ENCODE results near the gene OR2V2.
A peak's percentile ranks its signal among the peaks of the same experiment; 100 is the strongest.

Gene OR2V2

GRCh38 chr5:181190711-181191525 is 43.5 kb downstream of the OR2V2 start:
- no peak for DNase-seq (ENCODE audit: low spot score)

DNA sequence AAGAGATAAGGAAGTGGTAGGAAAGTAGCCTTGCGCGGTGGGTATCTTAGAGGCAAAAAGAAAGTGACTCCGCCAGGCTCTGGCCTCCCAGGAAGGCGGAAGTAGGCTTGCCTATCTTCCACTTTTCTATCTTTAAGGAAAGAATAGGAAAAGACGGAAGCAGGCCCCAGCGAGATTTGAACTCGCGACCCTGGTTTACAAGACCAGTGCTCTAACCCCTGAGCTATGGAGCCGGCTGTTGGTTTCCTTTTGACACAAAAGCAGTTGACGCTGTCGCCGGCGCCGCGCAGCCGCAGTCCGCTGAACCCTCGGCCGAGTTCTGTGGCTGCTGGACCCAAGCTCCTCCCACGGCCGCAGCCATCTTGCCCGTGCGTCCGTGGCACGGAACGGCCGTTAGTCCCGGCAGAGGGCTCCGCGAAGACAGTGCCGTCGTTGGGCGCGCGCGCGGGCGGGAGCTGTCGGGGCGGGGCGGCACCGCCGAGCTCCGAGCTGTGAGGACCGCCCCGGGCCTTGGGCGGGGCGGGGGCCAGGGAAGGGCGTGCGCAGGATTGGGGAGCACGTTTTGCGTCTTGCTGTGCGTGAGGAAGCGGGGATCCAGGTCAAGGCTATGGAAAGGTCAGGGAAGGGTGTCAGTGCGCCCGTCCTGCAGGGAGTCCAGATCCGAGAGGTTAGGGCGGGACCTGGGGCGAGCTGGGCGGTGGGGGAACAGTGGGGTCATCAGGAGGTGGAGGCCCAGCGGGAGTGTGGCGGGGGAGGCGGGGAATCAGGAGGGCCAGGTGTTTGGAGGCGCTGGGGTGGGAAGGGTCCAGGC is 44.3 kb downstream of the OR2V2 start:
- peak; percentile 85 for DNase-seq (ENCODE audit: low spot score)

DNA sequence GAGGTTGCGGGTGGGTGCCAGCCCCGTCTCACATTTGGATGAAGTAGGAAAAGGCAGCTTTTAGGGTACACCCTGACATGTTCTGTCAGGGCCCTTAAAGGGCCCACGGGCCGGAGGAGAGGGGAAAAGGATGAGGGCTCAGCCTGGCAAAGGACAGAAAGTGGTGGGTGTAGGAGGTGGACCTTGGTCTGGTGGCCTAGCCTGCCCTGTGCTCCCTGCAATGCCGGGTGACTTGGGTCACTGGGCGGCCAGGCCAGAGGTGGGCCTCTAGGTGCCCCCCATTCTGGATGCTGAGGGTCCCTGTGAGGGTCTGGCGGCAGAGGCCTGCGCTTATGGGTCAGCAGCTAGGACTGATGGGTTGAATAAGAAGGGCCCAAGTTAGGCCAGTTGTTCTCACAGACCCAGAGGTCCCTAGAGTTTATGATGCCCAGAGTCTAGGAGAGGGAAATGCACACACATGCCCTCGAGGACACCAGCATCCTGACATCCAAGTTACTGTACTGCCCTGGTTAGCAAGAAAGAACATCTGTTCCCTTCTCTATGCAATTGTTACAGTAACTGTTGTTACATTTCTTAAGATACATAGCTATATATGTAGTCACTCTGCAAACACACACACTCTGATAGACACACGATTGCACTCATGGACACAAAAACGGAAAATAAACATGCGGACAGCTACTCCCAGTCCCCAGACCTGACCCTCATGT is 45.1 kb downstream of the OR2V2 start:
- no peak for DNase-seq (ENCODE audit: low spot score)

GRCh38 chr5:181193656-181194055 is 46.3 kb downstream of the OR2V2 start:
- DNase-seq (ENCODE audit: low spot score) = no peak

DNA sequence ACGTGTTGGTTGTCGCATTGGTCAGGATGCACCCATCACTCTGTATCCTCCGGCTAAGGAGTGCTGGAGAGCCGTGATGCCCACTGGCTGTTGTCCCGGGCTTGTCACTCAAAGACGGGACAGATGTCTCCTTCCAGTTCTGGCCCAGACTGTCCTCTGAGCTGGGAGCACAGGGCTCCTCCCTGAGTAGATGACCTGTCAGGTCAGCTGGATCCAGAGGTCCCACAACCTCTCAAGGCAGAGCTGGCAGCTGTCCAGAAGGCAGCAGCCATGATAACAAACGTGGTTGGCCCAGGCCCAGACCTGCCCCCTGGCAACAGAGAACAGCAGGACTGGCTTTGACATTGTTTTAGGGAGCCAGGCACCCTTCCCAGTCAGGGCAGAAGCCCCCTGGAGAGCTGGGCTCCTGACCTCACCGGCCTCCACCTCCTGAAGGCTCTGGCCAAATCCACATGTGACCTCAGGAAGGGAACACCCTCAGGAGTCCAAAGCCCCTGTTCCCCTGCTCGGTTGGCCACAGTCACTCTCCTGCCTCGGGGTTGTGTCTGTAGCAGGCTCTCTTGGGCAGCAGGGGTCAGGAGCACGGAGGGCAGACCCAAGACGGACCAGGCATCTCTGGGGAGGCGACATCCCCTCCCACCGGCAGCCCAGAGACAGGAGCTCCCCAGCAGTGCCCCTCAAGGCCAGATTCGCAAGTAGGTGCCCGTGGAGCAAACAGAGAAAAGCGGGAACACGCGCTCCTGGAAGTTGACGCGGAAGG is 47.3 kb downstream of the OR2V2 start:
- DNase-seq (ENCODE audit: low spot score) = no peak

DNA sequence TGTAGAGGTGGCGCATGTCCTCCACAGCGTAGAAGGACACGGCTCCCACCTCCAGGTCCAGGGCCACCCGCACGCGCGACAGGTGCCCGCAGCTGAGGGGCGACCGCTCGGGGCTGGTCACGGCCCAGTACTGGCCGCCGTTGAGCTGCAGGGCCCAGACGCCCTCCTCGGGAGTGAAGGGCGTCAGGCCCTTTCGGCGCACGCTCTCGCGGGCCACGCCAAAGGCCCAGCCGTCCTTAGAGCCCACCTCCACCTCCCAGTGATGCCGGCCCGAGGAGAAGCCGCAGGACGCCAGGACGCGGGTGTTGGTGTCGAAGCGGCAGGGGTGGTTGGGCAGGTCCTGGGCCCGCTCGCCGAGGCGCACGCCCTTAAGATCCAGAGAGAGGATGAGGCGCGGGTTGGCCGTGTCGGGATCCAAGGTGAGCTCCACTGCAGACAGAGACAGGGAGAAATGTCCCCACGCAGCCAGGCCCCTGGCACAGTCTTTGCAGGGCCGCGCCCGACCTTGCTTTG is 47.9 kb downstream of the OR2V2 start:
- no peak for DNase-seq (ENCODE audit: low spot score)

DNA sequence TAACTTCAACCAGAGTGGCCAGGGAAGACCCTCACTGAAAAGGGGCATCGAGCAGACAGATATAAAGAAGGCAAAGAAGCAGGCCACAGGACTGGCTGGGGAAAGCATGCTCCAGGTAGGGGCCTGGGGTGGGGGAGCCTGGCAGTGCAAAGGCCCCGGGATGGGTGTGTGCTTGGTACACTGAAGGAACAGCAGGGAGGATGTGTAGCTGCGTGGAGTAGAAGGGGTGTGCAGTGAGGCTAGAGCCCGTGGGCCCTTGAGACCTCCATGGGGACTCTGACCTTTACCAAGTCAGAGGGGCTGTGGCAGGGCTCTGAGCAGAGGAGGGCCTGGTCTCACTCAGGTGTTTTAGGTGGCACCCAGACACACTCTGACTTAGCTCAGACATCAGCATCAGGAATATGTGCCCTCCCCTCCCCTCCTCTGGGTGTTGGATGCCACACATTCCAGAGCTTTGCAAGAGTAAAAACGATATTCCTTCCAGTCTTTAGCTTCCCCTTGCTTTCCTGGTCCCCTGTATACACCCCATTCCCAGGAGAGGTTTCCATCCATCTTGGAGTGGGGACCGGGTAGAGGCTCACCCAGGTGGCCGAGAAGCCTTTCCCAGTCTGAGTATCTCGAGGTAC is 50.1 kb downstream of the OR2V2 start:
- no peak for DNase-seq (ENCODE audit: low spot score)

DNA sequence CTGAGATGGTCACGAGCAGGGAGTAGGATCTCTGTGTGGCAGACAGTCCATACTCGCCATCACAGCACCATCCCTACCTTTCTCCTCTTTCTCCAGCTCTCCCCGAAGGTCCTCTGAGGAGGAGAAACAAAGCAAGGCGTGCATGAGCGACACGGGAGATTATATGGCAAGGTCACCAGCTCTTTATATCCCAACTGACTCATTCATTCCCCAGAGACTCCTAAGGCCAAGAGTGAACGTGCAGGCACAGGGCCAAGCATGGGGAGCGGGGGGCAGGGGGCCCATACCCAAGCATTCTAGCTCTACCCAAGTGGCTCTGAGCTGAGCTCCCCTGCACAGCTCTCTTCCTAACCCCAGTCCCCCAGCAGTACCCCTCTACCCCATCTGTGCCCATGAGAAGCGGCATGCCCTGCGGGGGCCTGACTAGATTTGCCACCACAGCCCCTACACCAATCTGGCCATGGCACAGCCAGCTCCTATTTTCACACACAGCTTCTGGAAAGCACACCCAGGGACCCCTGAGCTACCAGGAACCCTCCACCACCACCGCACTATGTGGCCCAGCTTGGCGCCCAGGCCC is 50.8 kb downstream of the OR2V2 start:
- DNase-seq (ENCODE audit: low spot score) = no peak

DNA sequence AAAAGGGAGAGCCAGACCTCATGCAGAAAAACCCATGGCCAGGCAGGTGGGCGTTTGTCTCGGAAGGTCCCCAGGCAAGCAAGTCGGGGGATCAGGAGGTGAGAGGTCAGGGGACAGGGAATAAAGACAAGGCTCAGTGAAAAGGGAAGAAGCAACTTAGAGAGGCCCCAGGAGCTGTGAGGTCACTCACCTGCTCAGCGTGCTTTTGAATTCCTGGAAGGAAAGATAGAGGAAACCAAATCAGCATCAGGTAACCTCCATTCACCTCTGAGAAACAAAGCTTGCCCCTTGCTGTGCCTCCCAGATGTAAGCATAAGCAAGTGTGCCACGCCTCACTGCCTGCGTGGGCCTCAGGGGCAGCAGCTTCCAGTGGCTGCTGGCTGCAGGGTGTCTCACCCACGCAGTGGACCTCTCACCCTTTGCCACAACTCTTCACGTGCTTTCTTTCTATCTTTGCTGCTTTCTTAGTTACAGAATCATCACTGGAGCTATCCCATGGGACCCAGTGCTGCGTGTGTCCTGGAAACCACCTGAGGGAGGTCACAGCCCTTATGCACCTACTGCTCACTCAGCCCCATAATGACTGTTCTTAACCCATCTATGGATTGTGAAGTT is 51.6 kb downstream of the OR2V2 start:
- DNase-seq (ENCODE audit: low spot score) = no peak

DNA sequence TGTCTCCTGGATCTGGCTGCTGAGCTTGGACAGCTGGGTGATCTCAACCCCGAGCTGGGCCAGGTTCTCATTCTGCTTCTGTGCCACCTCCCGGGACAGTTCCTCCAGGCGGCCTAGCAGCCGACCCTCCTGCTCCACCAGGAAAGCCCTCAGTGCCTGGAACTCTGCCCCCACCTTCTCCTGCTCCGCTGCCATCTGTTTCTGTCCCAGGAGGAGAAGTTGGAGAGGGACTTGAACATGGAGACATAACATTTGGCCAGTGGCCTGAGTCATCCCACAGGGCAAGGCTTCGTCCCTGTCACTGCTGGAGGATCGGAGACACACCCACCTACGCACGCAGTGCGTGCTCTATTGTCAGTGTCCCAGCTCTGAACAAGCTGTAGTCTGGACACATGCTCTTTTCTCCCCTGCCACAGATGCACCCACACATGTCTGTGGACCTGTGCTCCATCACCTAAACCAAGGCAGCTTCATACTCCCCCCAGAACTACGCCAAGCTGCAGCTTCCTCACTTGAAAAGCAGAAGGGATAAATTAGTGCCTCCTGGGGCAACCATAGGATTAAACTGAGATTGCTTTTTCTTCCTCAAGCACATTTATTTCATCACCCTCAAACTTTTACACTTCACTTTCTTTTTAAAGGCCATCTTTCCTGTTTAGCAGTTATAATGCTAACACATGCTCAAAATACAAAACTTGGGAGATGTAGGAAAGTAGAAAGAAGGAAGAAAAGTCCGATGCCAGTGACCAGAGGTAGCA is 52.7 kb downstream of the OR2V2 start:
- DNase-seq (ENCODE audit: low spot score) = no peak

- no peak for DNase-seq (ENCODE audit: low spot score)
Observed at GRCh38 chr5:181200816-181201215, 53.4 kb downstream of the OR2V2 start.

DNA sequence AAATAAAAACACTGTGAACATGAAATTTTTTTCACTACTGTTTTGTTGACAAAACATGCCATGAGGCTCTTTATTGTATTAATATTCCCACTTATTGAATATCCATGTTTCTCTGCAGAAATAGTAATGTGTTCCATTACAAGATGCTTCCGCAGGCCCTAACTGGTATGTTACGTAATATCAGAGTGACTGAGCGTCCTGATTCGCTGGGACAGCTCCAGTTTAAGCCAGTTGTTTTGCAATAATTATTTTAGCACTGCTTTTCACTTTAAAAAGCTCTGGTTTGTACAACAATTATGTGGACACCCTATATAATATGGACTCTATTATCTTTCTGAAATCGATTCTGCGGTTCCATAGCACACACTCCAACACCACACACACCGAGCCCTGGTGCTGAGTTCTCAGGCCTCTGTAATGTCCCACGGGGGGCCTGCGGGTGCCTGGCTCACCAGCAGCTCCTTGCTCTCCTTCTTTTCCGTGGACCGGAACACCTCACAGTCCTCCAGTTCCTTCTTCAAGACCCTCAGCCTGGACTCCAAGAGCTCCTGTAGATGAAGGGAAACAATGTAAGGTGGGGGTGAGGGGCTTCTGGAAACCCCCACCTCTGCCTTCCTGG is 55.8 kb downstream of the OR2V2 start:
- no peak for DNase-seq (ENCODE audit: low spot score)

- no peak for DNase-seq (ENCODE audit: low spot score)
Observed at GRCh38 chr5:181203777-181204112, 56.4 kb downstream of the OR2V2 start.

DNA sequence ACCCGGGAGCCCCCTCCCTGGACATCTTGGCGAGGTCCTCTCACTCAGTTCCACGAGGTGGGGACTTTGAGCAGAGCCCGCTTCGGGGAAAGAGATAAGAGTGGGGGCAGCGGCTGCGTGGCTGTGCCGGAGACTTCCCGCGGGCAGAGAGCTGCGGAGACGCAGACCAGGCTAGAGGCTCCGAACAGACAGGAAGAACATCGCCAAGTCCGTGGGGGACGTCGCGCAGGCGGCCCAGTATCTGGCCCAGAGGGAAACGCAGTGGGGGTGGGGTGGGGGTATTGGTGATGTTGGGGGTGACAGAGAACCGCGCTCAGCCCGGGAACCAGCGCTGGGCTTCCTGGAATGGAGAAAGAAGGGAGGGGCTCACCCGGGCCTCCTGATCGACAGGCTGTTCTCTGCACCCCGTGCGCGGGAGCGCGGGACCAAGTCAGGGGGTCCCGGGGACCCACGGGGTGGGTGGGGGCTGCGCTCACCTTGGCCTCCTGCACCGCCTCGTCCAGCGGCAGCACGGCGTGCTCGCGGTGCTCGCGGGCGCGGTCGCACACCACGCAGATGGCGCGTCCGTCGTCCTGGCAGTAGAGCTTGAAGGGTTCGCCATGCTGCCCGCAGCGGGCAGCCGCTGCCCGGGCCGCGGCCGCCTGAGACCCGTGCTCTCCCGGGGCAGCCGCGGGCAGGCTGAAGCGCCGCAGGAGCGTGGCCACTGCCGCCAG is 56.9 kb downstream of the OR2V2 start:
- no peak for DNase-seq (ENCODE audit: low spot score)

- DNase-seq (ENCODE audit: low spot score) = no peak
Observed at GRCh38 chr5:181204826-181205760, 57.7 kb downstream of the OR2V2 start, which contains the start of gene TRIM7. Gene TRIM7 (minus strand): TSS chr5:181205196. CDS start chr5:181205110, 86 bp downstream.

DNA sequence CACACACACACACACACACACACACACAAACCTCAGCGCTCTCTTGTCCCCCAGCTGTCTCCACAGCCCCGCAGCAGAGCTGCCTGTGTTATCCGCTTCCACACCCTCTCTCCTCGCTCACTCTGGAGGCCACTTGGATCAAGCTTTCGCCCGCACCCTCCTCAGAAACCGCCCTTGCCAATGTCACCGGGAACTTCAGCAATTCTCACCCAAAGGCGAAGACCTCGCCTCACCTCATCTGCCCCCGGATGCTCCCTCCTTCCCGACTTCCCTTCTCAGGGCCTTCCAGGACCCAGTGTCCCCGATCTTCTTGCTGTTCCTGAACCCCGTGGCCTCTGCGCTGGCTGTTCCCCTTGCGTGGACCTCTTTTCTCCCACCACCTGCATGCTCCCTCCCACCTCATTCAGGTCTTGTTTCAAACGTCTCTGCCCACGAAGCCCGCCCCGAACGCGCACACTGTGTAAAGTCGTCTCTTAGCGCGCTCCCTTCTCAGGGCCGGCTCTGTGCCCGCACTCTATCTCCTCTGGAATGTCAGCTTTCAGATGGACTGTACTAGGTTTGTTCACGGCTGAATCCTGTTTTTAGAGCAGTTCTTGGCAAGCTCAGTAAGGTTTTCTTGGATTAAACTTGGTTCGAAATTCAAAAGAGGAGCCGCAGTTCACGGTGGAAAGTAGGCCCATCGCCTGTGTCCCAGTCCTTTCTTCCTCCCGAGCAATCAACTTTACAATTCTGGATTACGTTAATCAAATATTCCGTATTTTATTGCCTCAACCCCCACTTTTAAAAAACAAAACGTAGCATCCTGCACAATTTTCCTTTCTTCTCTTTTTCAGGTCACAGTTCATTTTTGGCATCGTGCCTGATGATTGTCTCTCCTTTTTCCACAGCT is 58.6 kb downstream of the OR2V2 start:
- no peak for DNase-seq (ENCODE audit: low spot score)

All from HuH-7.5 (cell line).